ENCODE measurements around the gene BPIFB6.
"Not testable (repeated sequence)": the region's sequence is repeated elsewhere in the genome, so short reads cannot be mapped to it uniquely, and the experiment has no call there.

The BPIFB6 gene

GRCh38 chr20:33026072-33026778 is 5.2 kb upstream of the BPIFB6 start:
- in situ Hi-C loops (cut with MboI; ENCODE audit: low sequenced_read_pairs), result no loop called here

GRCh38 chr20:33026779-33027759 is 4.4 kb upstream of the BPIFB6 start:
- in situ Hi-C loops (cut with MboI; ENCODE audit: low sequenced_read_pairs), result no loop called here

GRCh38 chr20:33027769-33028751 is 3.4 kb upstream of the BPIFB6 start:
- in situ Hi-C loops (cut with MboI; ENCODE audit: low sequenced_read_pairs), result no loop called here

DNA sequence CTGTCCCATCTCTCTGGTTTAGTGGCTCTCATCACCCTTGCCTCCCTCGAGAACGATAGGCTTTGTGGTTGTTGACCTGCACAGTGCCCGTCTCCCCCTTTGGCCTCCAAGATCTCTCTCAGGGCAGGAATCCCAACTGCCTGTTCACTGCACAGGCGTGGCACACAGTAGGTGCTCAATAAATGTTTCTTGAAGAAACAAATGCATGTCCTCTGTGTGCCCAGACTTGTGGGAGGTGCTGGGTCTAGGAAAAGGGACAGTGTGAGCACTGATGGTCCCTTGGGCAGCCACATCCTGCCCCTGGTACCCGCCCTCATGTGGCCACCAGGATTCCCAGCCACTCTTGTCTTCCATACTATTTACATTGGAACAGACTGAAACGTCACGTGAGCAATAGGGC is 2.6 kb upstream of the BPIFB6 start:
- in situ Hi-C loops (cut with MboI; ENCODE audit: low sequenced_read_pairs), result no loop called here

DNA sequence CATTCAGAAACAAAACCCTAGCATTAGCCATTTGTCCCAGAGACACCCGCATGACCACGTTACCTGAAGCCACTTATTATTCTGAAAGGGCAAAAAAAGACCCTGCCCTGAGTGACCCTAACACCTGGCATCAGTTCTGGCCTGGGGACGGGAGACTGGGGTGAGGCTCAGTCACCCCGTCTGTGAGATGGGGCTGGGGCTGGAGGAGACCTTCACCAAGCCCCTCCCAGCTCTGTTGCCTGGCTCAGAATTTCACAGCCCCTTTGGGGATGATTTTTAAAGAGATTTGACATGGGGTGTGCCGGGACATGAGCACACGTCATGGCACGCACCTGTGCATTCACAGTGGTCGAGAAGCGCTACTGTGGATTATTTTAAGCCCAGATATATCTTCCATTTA is 1.4 kb upstream of the BPIFB6 start:
- in situ Hi-C loops (cut with MboI; ENCODE audit: low sequenced_read_pairs), result no loop called here

DNA sequence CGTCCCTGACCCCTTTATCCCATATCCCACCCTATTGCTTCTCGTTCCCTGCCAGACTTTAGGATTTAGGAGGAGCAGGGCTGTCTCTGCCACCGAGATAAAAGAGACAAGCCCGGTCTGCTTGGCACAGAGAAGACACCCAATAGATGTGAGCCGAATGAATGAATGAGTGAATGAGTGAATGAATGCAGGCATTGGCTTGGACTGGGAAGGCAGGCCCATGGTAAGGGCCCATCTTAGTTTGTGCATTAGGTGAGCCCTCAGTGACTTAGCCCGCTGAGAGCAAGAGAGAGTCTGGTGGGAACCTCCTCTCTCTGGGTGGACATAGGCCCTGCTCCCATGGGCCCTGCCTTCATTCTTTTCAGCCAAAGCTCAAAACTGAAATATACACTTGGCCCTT is 879 bp upstream of the BPIFB6 start:
- in situ Hi-C loops (cut with MboI; ENCODE audit: low sequenced_read_pairs), result no loop called here

GRCh38 chr20:33032555-33032954 is 1.1 kb downstream of the BPIFB6 start:
- in situ Hi-C loops (cut with MboI; ENCODE audit: low sequenced_read_pairs), result no loop called here

- in situ Hi-C loops (cut with MboI; ENCODE audit: low sequenced_read_pairs), result no loop called here
Observed at GRCh38 chr20:33033381-33033780, 1.9 kb downstream of the BPIFB6 start.

DNA sequence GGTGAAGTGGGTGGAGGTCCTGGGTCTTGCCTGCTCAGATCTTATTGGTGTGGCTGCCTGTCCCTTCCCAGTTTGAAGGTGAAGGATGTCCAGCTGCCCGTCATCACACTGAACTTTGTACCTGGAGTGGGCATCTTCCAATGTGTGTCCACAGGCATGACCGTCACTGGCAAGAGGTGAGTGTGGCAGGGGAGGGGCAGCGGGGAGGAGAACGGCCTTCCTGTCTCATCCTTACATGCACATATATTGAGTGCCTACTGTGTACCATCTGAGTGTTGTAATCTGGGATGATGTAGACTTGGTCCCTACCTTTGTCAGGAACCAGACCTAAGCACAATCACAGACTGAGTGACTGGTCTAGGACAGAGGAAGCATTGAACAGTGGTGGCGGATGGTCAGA is 2.7 kb downstream of the BPIFB6 start:
- in situ Hi-C loops (cut with MboI; ENCODE audit: low sequenced_read_pairs), result no loop called here

DNA sequence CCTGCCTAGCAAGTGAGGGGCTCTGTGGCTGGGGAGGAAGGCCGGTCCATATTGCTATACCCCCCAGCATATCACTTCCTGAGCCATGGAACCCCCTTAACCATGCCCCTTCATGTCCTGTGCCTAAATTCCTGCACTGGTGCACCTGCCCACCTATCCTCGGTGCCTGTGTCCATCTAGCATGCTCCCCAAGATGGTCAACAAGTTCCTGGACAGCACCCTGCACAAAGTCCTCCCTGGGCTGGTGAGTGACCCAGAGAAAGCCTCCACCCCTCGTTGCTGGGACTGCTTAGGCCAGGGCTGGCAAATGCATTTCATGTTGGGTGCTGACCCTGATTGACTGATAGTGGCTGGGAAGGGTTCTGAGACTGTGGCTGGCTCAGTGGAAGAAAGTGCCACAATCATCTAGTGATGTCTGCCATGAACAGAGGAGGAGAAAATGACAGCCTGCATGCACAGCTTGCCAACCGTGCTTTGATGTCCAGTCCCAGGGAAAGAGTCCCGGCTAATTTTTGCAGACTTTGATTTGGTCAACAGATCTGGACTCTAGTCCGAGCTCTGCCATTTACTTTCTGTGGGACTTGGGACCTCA is 3.5 kb downstream of the BPIFB6 start:
- in situ Hi-C loops (cut with MboI; ENCODE audit: low sequenced_read_pairs), result no loop called here

- in situ Hi-C loops (cut with MboI; ENCODE audit: low sequenced_read_pairs), result no loop called here
Observed at GRCh38 chr20:33037456-33037855, 6.0 kb downstream of the BPIFB6 start.

GRCh38 chr20:33038243-33038642 is 6.8 kb downstream of the BPIFB6 start:
- in situ Hi-C loops (cut with MboI; ENCODE audit: low sequenced_read_pairs), result no loop called here

DNA sequence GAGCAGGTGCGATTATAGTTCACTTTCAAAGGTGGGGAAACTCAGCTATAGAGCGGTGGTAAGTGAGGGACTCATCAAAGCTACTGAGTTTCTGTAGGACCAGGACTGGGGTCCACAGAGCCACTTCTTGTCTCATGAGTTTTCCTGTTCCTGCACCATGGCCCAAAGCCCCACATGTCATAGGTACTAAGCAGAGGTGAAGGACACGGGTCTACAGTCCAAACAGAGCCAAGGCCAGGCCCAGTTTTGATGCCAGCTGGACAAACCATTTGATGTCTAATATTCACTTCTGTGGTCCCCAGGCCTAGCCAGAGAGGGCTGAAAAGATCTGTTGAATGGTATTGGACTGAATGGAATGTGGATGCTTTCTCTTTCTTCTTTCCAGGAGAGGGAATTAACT is 11.0 kb downstream of the BPIFB6 start:
- in situ Hi-C loops (cut with MboI; ENCODE audit: low sequenced_read_pairs), result no loop called here

DNA sequence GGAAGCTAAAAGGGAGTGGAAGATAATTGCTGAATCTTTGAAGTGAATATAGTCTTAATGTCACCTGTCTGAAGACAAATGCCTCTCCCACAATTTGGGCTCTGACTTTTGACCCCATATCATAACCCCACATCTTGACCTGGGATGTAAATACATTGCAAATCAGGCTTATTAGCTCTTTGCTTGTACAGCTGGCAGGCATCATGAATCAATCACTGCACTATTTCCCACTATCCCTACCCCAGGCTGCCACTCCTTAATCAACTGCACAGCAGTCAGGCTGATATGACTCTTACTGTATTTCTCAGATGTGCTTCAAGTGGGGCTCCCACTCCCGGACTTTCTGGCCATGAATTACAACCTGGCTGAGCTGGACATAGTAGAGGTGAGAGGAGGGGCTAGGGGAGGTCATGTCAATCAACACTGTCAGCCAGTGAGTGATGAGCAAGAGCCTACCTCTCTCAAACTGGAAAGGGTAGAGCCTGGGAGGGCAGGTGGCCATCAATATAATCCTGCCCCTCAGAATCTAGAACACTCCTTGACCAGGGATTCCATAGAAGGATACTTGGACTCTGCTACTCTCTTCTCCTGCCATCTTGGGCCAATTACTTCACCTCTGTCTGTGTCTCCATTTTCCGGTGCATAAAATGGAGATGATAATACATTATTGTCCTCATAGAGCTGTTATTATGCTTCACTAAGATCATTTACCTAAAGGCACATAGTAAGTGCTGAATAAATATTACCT is 11.7 kb downstream of the BPIFB6 start:
- in situ Hi-C loops (cut with MboI; ENCODE audit: low sequenced_read_pairs), result no loop called here

- in situ Hi-C loops (cut with MboI; ENCODE audit: low sequenced_read_pairs), result no loop called here
Observed at GRCh38 chr20:33043731-33044181, 12.3 kb downstream of the BPIFB6 start.

DNA sequence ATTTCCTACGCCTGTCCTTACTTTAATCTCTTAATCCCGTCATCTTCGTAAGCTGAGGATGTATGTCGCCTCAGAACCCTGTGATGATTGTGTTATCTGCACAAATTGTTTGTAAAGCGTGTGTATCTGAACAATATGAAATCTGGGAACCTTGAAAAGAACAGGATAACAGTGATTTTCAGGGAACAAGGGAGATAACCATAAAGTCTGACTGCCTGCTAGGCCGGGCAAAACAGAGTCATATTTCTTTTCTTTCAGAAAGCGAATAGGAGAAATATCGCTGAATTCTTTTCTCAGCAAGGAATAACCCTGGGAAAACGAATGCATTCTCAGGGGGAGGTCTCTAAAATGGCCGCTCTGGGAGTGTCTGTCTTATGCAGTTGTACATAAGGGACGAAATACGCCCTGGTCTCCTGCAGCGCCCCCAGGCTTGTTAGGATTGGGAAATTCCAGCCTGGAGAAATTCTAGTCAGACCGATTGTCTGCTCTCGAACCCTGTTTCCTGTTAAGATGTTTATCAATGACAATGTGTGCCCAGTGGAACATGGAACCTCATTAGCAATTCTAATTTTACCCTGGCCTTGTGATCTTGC is 13.8 kb downstream of the BPIFB6 start:
- in situ Hi-C loops (cut with MboI; ENCODE audit: low sequenced_read_pairs), result not testable (repeated sequence)

GRCh38 chr20:33046412-33046811 is 15.0 kb downstream of the BPIFB6 start:
- in situ Hi-C loops (cut with MboI; ENCODE audit: low sequenced_read_pairs), result no loop called here

DNA sequence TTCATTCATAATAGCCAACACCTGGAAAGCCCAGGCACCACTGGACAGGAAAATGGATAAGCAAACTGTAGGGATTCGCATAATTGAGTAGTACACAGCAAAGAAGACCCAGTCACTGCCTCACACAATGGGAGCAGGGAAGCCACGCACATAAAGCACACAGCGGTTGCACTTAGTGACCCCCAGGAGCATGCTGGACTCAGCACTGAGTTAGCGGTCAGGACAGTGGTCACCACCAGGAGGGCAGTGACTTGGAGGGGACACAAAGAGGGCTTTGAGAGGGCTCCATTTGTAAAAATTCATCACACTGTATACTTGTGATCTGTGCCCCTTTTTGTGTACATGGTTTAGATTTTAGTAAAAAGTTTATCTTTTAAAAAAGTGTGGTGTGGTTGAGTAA is 19.9 kb downstream of the BPIFB6 start:
- in situ Hi-C loops (cut with MboI; ENCODE audit: low sequenced_read_pairs), result no loop called here

All from HL-60/S4 (cell line).